Activated CD8-positive, alpha-beta T cell treated with anti-CD3 and anti-CD28 coated beads, Interleukin-2, amount 10 ng/mL, durations not matched to agents 7 days and 5 days (primary cell): Measurements from ENCODE around the gene FGF6. TPM values are rescaled to one million over a fixed set of nuclear protein-coding genes. Genes with fewer than 3 reads are reported as not detected.
"Not testable (repeated sequence)": the region's sequence is repeated elsewhere in the genome, so short reads cannot be mapped to it uniquely, and the experiment has no call there.

Experiments used
- ATAC-seq: fragments of 150-1000 bp; cut with Tn5 transposase; one replicate; pipeline ENCODE4 v1.10.0; 2021; ENCODE audit warnings: moderate library complexity
- CTCF ChIA-PET: fragments of 350-600 bp; sonication (Branson Sonifier 250); formaldehyde crosslinking; loops from one replicate; lab custom pipeline; 2021; ENCODE audit warnings: antibody characterized with exemption; lab: Charles Lee
- POLR2A ChIA-PET: fragments of 350-600 bp; sonication (Branson Sonifier 250); formaldehyde crosslinking; loops from one replicate; lab custom pipeline; 2021; ENCODE audit warnings: antibody characterized with exemption; lab: Charles Lee
- DNase-seq: peaks from one replicate; pipeline ENCODE4 v3.0.0-alpha.2; 2020
- H3K27ac Mint-ChIP-seq: one replicate; pipeline ENCODE4 v1.8.0; 2021; ENCODE audit warnings: mild to moderate bottlenecking, mixed read lengths
- H3K27me3 Mint-ChIP-seq: one replicate; pipeline ENCODE4 v1.8.0; 2021; ENCODE audit warnings: low read depth, mixed read lengths
- H3K36me3 Mint-ChIP-seq: one replicate; pipeline ENCODE4 v1.8.0; 2021; ENCODE audit warnings: low read depth, mixed read lengths
- H3K4me1 Mint-ChIP-seq: one replicate; pipeline ENCODE4 v1.8.0; 2021; ENCODE audit warnings: low read depth, mixed read lengths
- H3K4me3 Mint-ChIP-seq: one replicate; pipeline ENCODE4 v1.8.0; 2021; ENCODE audit warnings: mild to moderate bottlenecking, mixed read lengths
- H3K9me3 Mint-ChIP-seq: one replicate; pipeline ENCODE4 v1.8.0; 2022; ENCODE audit warnings: mixed read lengths; ENCODE audit not compliant: insufficient read depth
- total RNA-seq, 2 experiments: library from RNA; stranded (reverse); gene quantifications; one replicate each; pipeline ENCODE4 v1.2.3, GENCODE V29; 2021

The FGF6 gene
- total RNA-seq, 2 experiments from 2014 or later: not detected

DNA sequence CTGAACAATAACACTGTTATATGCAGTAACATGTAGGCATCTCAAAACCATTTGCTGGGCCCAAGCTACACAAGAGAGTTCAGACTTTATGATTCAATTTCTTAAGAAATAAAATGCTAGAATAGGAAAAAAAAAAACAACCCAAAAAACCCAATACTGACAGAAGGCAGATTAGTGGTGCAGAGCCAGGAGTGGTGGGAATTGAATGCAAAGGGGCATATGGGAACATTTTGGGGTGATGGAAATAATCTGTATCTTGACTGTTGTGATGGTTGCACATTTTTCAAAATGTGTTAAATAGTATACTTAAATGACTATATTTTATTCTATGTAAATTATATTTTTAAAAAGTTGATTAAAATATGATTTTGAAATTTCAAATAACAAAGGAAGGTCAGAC, 23.4 kb upstream of the FGF6 start:
- DNase-seq (no peak), ATAC-seq (no peak)
- Mint-ChIP-seq H3K27me3 (peaks cover 32% of the 10 kb centered on the region), H3K4me3 (no peak overlapping the region), H3K9me3 (no peaks in the 10 kb centered on the region), H3K4me1 (no peaks in the 10 kb centered on the region), H3K27ac (no peak overlapping the region), H3K36me3 (no peaks in the 10 kb centered on the region)
- CTCF ChIA-PET: no interaction called here
- POLR2A ChIA-PET: no interaction called here

DNA sequence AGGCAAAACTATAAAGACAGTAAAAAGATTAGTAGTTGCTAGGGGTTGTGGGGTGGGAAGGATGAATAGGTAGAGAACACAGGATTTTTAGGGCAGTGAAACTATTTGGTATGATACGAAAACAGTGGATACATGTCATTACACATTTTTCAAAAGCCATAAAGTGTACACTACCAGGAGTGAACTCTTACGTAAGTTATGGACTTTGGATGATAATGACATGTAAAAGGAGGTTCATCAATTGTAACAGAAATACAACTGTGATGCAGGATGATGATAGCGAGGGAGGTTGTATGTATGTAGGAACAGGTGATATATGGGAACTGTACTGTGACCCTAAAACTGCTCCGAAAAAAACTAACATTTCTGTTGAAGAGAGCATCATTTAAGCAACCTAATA, 15.1 kb upstream of the FGF6 start:
- ChIA-PET CTCF (no interaction called here), POLR2A (no interaction called here)
- Mint-ChIP-seq H3K4me1 (no peaks in the 10 kb centered on the region), H3K27me3 (peaks cover 27% of the 10 kb centered on the region), H3K27ac (no peak overlapping the region), H3K9me3 (no peaks in the 10 kb centered on the region), H3K4me3 (no peak overlapping the region), H3K36me3 (no peaks in the 10 kb centered on the region)
- no peak for ATAC-seq
- no peak for DNase-seq

DNA sequence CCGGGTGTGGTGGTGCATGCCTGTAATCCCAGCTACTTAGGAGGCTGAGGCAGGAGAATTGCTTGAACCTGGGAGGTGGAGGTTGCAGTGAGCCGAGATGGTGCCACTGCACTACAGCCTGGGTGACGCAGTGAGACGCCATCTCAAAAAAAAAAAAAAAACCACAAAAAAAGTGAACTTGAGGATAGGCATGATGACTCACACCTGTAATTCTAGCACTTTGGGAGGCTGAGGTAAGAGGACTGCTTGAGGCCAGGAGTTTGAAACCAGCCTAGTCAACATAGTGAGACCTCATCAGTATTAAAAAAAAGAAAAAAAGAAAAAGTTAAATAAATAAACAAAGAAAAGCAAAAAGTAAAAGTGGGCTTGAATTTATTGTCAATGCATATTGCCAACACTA, 10.2 kb upstream of the FGF6 start:
- peaks cover 22% of the 10 kb centered on the region for H3K27me3 Mint-ChIP-seq
- ATAC-seq, H3K4me1 Mint-ChIP-seq, H3K4me3 Mint-ChIP-seq, POLR2A ChIA-PET, H3K27ac Mint-ChIP-seq, H3K36me3 Mint-ChIP-seq, CTCF ChIA-PET, DNase-seq, H3K9me3 Mint-ChIP-seq: not testable (repeated sequence)

DNA sequence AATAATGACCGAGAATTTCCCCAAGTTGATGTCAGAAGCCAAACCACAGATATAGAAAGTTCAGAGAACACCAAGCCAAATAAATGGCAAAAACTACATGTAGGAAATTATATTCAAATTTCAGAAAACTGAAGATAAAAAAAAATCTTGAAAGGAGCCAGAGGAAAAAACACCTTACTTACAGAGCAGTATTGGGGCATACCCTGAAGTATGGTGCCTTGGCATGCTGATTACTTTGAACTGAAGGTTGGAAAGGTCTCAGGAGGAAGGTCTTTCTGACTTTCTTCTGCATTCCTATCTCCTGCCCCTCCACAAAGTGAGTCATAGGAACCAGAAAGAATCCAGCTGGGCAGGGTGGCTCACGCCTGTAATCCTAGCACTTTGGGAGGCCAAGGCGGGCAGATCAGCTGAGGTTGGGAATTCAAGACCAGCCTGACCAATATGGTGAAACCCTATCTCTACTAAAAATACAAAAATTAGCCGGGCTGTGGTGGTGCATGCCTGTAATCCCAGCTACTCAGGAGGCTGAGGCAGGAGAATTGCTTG, 8.8 kb upstream of the FGF6 start:
- POLR2A ChIA-PET: no interaction called here
- Mint-ChIP-seq H3K4me1 (no peaks in the 10 kb centered on the region), H3K9me3 (peaks cover 9% of the 10 kb centered on the region), H3K27ac (no peak overlapping the region), H3K27me3 (peaks cover 21% of the 10 kb centered on the region), H3K36me3 (peaks cover 2% of the 10 kb centered on the region), H3K4me3 (no peak overlapping the region)
- CTCF ChIA-PET: interaction anchor here (1.3 kb wide), 1 partner anchor 11 kb away, joined by 4 read pairs; no protein-coding TSS in a partner anchor
- ATAC-seq (no peak), DNase-seq (no peak)

DNA sequence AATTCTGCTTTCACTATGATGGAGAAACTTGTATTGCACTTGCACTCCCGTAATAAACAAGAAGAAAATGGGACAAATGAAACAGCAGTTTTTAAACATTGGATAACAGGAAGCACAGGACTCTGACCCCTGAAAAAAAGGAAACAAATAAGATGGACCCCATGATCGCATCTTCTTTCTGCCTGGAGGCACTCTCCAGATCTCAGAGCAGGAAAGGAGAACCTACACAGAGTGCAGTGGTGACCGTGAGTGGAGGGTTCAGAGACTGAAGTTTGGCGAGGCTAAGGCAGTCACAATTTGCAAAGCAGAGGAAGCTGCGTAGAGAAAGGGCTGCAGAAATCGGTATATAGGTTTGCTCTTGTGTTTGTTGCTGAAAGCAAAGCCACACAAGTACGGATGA, 6.1 kb upstream of the FGF6 start:
- Mint-ChIP-seq H3K36me3 (peaks cover 2% of the 10 kb centered on the region), H3K9me3 (peaks cover 9% of the 10 kb centered on the region), H3K27me3 (peaks cover 16% of the 10 kb centered on the region), H3K4me1 (no peaks in the 10 kb centered on the region), H3K4me3 (no peak overlapping the region), H3K27ac (no peak overlapping the region)
- CTCF ChIA-PET: no interaction called here
- no peak for ATAC-seq
- DNase-seq: no peak
- POLR2A ChIA-PET: no interaction called here

DNA sequence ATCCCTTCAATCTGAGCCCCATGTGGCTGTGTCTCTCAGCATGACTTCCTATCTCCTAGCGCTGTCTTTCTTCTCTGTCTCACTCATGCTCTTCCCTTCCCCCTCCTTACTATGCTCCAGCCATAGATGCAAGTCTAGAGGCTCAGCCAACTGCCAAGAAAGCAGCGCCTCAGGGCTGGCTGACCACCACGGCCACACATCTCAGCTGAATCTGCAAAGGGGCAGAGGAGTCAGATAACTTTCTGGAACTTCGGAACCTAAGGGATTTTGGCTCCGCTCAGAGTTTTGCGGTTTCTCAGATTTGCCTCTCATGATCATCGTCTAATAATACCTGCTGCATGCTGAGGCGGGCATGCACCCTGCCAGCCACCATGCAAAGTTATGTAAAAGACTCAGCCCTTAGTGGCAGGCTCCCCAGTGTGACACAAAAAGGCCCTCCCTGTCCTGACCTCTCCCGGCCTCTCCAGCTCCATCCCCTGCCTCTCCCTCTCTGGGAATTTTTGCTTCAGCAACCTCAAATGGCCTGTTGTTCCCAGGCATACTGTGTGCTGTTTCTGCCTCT, 5.0 kb upstream of the FGF6 start:
- Mint-ChIP-seq H3K9me3 (peaks cover 9% of the 10 kb centered on the region), H3K27ac (no peak overlapping the region), H3K27me3 (peaks cover 14% of the 10 kb centered on the region), H3K36me3 (peaks cover 2% of the 10 kb centered on the region), H3K4me1 (no peaks in the 10 kb centered on the region), H3K4me3 (no peak overlapping the region)
- ATAC-seq: no peak
- no peak for DNase-seq
- CTCF ChIA-PET: interaction anchor here (1.0 kb wide), 1 partner anchor 29 kb away, joined by 3 read pairs; no protein-coding TSS in a partner anchor
- POLR2A ChIA-PET: no interaction called here

DNA sequence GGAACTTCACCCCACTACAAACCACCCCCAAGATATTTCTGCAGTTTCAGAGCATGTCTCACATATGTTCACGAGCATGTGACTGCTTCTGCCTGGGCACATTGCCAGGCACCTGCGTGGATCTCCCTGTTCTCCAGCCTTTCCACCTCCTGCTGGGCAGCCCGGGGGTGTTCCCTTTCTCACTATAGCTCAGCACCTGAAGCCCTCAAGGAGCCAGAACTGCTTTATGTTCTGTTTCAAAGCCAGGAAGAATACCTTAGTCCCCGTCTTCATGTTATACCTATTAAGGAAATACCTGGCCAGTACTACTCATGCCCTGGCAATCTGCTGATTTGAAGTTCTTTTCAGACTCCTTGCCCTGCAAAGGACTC, 4.2 kb upstream of the FGF6 start:
- ATAC-seq: no peak
- Mint-ChIP-seq H3K27me3 (peaks cover 14% of the 10 kb centered on the region), H3K27ac (no peak overlapping the region), H3K9me3 (peaks cover 9% of the 10 kb centered on the region), H3K36me3 (no peaks in the 10 kb centered on the region), H3K4me1 (no peaks in the 10 kb centered on the region), H3K4me3 (no peak overlapping the region)
- ChIA-PET CTCF (no interaction called here), POLR2A (no interaction called here)
- no peak for DNase-seq

DNA sequence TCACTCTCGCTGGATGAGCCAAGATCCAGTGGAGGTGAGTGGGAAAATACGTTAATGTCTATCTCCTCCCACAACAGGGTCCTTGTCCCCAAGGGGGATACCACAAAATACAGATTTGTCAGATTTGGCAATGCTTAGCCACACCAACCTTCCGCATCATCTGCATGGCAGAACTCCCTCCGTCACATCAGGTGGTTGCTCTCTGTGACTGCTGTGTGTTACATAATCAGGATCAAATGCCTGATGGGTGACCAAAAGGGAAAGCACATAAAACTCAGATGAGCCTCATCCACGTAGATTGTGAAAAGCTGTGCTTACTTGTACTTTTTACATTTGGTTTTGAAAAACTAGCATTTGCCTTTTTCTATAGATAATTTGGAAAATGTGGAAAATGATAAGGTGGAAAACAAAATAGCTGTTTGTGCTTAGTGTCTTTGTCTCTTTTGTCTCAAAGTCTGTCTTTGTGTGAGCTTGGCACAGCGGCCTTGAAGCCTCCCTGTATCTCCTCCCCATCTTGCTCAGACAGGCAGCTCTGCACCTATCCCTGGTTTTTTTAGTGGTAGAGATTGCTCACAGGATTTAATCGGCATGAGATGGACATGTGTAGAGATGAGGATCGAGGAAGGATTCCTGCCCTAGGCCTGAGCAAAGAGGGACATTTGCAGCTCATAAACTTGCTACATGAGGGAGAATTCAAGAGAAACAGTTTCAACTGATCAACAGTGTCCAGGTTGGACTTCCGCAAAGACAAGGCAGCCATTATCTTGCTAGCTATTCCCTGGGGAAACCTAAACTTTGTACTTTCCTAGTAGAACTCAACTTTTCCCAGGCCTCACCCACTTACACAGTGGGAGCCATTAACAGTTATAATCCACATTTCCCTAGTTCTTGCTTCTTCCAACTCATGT, 3.6 kb upstream of the FGF6 start:
- ChIA-PET POLR2A (interaction anchor here (0.6 kb wide), 1 partner anchor 1680 kb away, joined by 4 read pairs; no protein-coding TSS in a partner anchor), CTCF (no interaction called here)
- Mint-ChIP-seq H3K36me3 (no peaks in the 10 kb centered on the region), H3K4me3 (no peak overlapping the region), H3K4me1 (no peaks in the 10 kb centered on the region), H3K27ac (no peak overlapping the region), H3K27me3 (peaks cover 14% of the 10 kb centered on the region), H3K9me3 (peaks cover 8% of the 10 kb centered on the region)
- ATAC-seq (no peak), DNase-seq (no peak)

DNA sequence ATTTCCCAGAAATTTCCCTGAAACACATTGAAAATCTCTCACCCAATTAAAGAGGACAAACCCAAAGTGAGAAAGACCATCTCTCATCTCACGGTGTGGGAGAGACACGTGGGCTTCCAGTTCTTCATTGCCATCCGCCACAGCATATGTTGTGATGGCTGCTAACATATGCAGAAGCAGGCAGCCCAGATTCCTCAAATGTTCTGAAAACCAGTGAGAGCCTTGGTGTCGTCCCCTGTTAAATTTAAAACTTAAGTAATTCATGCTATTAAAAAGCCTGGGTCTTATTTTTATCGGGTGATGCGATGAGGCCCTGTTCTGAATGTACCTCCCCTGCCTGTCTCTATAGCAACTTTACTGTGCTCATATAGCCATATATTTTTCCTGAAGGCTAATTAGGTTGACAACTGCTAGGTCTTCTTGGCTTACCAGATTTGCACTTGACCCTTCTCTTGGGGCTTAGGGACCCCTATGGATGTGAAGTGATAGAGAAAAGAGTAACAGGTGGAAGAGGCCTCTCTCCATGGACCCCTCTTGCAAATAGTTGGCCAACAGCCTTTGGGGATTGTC, 2.8 kb upstream of the FGF6 start:
- DNase-seq: no peak
- no peaks in the 10 kb centered on the region for H3K4me1 Mint-ChIP-seq

DNA sequence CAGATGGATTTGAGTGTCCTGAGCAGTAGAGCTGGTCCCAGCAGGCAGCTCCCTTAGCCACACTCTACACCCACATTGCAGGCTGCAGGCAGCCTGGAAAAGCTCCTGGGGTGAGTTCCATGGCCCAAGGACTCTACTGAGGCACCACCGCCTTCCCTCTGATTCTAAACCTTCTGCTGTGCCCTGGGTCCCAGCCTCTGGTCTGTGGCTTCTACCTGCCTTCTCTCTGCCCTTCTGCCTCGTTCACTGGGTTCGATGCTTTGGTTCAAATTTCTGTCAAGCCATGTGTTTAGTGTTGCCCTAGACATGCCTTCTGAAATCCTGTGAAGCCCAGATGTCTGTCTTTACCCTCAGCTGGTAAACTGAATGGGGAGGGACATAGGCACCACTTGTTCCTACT, 1.5 kb upstream of the FGF6 start:
- ATAC-seq (no peak), DNase-seq (no peak)
- Mint-ChIP-seq H3K9me3 (no peaks in the 10 kb centered on the region), H3K27ac (no peak overlapping the region), H3K36me3 (no peaks in the 10 kb centered on the region), H3K4me1 (no peaks in the 10 kb centered on the region), H3K27me3 (peaks cover 8% of the 10 kb centered on the region), H3K4me3 (no peak overlapping the region)
- CTCF ChIA-PET: interaction anchor here (1.4 kb wide), 1 partner anchor 12 kb away, joined by 3 read pairs; no protein-coding TSS in a partner anchor
- POLR2A ChIA-PET: no interaction called here

More for the DNA sequence above, 2.8 kb upstream of the FGF6 start:
- H3K4me3 Mint-ChIP-seq: no peak overlapping the region
- POLR2A ChIA-PET: no interaction called here
- CTCF ChIA-PET: no interaction called here
- H3K36me3 Mint-ChIP-seq: no peaks in the 10 kb centered on the region
- no peak overlapping the region for H3K27ac Mint-ChIP-seq
- ATAC-seq: no peak
- peaks cover under 1% of the 10 kb centered on the region for H3K9me3 Mint-ChIP-seq
- peaks cover 11% of the 10 kb centered on the region for H3K27me3 Mint-ChIP-seq

DNA sequence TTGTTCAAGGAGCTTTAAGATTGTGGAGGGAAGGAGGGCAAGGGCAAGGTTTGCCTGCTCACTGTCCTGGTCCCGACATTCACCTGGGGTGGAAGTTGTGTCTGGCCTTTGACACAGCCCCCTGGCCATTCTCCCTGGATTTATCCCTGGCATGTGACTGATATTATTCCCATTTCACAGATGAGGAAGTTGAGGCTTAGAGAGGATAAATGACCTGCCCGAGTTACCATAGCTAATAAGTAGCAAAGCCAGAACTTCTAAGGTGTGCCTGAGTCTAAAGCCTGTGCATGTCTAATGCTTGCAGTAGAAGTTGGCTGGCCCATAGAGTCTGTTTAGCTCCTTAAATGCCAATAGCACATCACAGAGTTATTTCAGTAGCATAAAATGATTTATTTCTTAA, 720 bp upstream of the FGF6 start:
- peaks cover 8% of the 10 kb centered on the region for H3K27me3 Mint-ChIP-seq
- no peak overlapping the region for H3K4me3 Mint-ChIP-seq
- ATAC-seq: no peak
- DNase-seq: no peak
- ChIA-PET POLR2A (no interaction called here), CTCF (interaction anchor here (1.4 kb wide), 1 partner anchor 11 kb away, joined by 3 read pairs; no protein-coding TSS in a partner anchor)
- no peak overlapping the region for H3K27ac Mint-ChIP-seq
- no peaks in the 10 kb centered on the region for H3K9me3 Mint-ChIP-seq
- H3K36me3 Mint-ChIP-seq: no peaks in the 10 kb centered on the region
- no peaks in the 10 kb centered on the region for H3K4me1 Mint-ChIP-seq

DNA sequence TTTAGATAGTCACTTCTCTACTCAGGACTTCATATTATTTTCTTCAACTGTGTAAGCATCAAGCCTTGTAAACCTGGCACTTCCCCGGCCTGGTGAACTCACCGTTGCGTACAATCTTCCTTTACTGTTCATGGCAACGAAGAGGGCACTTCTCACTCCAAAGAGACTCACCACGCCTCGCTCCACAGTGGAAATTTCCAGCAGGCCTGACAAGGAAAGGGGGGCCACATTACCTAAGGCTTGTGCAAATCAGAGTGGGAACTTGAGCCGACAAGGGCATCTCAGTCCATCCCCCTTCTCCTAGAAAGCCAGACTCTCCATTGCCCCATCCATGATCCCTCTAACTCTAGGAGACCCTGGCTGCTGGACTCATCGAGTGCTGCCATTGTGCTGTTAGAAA, 1.6 kb downstream of the FGF6 start:
- Mint-ChIP-seq H3K4me1 (peaks cover 10% of the 10 kb centered on the region), H3K4me3 (no peak overlapping the region), H3K9me3 (no peaks in the 10 kb centered on the region), H3K36me3 (no peaks in the 10 kb centered on the region), H3K27ac (no peak overlapping the region), H3K27me3 (peaks cover 4% of the 10 kb centered on the region)
- no peak for DNase-seq
- ChIA-PET POLR2A (no interaction called here), CTCF (no interaction called here)
- no peak for ATAC-seq
